DMS 273 (cell line): ENCODE data around the gene CDHR3.

Experiments
- DNase-seq: peaks from one replicate; lab custom pipeline; 2025; ENCODE audit not compliant: unreplicated experiment; lab: John Stamatoyannopoulos, UW

CDHR3 gene, protein sequence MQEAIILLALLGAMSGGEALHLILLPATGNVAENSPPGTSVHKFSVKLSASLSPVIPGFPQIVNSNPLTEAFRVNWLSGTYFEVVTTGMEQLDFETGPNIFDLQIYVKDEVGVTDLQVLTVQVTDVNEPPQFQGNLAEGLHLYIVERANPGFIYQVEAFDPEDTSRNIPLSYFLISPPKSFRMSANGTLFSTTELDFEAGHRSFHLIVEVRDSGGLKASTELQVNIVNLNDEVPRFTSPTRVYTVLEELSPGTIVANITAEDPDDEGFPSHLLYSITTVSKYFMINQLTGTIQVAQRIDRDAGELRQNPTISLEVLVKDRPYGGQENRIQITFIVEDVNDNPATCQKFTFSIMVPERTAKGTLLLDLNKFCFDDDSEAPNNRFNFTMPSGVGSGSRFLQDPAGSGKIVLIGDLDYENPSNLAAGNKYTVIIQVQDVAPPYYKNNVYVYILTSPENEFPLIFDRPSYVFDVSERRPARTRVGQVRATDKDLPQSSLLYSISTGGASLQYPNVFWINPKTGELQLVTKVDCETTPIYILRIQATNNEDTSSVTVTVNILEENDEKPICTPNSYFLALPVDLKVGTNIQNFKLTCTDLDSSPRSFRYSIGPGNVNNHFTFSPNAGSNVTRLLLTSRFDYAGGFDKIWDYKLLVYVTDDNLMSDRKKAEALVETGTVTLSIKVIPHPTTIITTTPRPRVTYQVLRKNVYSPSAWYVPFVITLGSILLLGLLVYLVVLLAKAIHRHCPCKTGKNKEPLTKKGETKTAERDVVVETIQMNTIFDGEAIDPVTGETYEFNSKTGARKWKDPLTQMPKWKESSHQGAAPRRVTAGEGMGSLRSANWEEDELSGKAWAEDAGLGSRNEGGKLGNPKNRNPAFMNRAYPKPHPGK

DNA sequence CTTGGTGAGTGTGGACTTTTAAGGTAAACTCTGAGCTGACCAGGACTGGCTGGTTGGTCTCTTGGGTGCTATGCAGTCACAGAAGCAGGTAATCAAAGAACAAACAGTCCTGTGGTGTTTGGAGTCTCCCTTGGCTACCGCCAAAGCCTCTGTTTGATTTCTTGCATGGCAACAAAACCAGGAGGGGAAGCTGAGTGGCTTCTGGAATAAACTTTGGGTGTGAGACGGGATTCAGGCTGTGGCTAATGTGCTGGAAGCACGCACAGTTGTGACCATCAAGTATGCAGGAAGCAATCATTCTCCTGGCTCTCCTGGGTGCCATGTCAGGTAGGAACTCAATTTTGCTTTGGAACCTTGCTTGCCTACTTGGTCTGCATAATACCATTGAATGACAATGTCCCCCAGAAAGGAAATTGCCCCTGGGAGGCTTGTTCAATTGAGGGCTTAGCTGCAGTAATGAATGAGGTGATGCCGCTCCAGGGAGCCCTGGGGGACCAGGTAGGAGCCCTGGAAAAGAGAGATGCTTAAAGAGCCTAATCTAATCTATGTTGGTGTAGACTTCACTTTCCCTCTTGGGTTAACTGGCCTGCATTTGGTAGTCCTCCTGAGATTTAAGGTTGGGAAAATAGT, at the start of gene CDHR3:
TSS of gene CDHR3 (plus strand) at position 227 of the 630 bp plus-strand sequence. CDS start at position 282, 55 bp downstream.
- DNase-seq: no peak

DNA sequence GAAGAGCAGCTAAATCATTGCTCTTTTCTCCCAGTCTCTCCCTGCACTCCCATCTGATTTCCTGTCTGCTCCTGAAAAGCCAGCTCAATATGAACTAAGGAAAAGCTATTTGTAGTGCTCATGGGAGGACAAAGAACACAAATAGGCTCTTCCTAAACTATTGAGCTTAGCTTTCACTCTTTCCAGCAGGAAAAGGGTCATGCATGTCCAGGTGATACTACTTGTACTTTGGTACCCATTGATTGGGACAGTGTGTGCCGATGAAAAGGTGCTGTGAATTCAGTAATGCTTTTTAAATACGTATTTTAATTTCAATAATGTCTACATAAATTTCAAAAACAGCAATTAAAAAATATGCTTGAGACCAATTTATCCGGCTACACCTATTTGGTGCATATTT, 49.1 kb upstream of the CDHR3 start:
- DNase-seq: no peak

DNA sequence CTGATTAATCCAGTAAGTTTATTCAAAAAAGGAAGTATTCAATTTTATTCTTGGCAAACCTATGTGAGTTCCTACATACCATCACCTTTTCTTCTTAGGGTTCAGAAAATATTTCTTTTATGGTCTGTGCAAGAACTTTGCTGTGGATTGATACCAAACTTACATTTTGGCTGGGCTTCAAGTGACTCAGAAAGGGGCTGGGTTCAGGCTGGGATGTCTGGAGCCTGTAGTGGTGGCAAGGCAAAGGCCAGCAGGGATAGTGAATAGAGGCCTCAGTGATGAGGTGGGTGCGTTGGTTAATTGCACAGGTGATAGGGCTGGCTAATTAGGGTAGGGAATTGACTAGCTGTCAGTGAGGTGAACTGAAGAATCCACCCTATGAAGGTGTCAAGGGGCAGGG, 46.5 kb upstream of the CDHR3 start:
- no peak for DNase-seq

DNA sequence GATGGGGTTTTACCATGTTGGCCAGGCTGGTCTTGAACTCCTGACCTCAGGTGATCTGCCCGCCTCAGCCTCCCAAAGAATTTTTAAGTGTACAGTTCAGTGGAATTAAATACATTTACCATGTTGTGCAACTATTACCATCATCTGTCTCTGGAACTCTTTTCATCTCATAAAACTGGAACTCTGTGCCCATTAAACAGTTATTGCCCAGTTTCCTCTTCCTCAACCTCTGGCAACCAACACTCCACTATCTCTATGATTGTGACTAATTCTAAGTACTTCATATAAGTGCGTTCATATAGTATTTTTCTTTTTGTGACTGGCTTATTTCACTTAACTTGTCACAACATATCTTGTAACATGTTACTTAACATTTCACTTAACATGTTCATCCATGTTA, 45.4 kb upstream of the CDHR3 start:
- no peak for DNase-seq

DNA sequence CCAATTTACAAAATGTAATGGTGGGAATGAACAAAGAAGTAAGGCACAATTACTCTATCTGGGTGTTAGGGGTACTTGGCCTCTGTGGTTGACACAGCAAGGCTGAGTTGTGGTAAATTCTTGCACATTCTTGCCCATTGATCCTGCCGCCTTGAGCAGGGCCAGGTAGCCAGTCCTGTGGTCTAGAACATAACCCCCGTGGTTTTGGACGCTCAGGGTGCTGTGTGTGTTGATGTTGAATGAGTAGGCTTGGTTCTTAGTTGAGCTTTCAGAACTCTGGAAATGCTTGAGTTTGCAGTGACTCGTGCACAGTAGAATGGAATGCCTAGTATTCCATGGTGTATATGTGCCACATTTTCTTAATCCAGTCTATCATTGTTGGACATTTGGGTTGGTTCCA, 42.3 kb upstream of the CDHR3 start:
- no peak for DNase-seq

GRCh38 chr7:105924945-105925344, 38.1 kb upstream of the CDHR3 start:
- DNase-seq: no peak

GRCh38 chr7:105926131-105926530, 36.9 kb upstream of the CDHR3 start:
- DNase-seq: no peak

DNA sequence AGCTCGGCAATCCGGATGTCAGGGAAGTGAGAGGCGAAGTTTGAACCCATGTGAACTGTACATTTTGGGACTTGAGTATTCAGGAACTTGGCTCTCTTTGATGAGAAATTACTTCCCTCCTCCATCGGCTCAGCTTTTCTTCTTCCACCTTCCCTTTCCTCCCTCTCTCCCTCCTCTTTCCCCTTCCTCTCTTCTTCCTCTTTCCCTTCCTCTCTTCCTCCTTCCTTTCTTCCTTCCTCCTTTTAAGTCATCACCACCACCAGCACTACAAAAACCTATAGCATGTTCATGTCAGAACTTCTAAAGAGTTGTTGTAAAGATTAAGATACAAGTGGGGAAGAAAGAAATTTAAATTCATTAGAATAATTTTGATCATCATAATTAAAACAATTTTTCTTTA, 31.9 kb upstream of the CDHR3 start:
- no peak for DNase-seq

- DNase-seq: peak; percentile 74
Observed at GRCh38 chr7:105932835-105933477, 30.1 kb upstream of the CDHR3 start.

- peak; percentile 79 for DNase-seq
Observed at GRCh38 chr7:105934572-105935185, 28.4 kb upstream of the CDHR3 start.

GRCh38 chr7:105935250-105935649, 27.8 kb upstream of the CDHR3 start:
- DNase-seq: no peak

GRCh38 chr7:105937411-105937810, 25.7 kb upstream of the CDHR3 start:
- DNase-seq: no peak

DNA sequence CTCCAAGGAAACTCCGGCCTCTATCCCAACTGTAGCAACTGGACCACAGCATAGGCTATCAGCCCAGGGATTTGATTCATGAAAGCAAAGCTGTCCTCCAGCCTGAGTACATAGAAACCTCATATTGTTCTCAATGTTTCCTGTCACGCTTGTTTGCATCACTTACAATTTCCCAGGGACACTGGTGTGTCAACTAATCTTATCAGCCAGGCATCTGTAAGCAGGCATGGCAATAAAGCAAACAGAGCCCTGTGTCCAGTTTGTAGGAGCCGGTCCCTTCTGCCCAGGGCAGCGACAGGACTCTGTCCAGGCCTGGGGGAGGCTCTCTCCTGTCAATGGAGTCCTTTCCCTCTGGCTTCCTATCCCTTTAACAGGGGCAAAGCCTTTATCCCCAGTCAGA, 23.0 kb upstream of the CDHR3 start:
- no peak for DNase-seq

DNA sequence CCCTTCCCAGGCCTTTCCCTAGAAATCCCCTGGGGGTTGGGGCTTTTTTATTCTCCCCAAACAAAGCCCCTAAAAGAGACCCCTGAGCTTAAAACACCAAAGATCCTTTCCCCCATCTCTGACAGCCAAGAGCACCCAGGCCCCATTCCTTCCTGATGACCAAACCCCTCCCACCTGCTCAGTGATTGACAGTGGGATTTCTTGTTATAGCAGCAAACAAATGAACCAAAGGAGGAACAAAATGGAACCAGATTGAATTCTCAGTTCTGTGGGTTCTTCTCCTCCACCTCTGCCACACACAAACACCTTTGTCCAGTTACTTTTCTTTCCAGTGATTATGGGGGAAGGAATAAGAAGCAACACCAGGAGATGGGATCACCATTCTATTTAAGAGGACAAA, 21.5 kb upstream of the CDHR3 start:
- no peak for DNase-seq

DNA sequence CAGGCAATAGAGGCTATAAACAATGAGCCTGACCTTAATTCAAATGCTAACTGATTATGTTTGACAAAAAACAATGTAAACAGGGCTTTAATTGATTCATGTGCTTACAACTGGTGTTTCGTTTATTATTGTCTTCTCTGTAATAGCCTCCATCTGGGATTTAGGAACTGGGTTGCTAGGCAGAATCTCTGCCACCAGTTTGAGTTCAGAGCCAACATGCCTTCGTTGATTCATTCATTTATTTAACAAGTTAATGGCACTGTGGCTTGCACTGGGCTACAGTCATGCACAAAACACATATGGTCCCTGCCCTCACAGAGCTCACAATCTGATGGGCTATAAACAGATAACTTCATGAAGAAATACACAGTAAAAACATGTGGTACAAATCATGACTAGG, 19.6 kb upstream of the CDHR3 start:
- peak; percentile 24 for DNase-seq

DNA sequence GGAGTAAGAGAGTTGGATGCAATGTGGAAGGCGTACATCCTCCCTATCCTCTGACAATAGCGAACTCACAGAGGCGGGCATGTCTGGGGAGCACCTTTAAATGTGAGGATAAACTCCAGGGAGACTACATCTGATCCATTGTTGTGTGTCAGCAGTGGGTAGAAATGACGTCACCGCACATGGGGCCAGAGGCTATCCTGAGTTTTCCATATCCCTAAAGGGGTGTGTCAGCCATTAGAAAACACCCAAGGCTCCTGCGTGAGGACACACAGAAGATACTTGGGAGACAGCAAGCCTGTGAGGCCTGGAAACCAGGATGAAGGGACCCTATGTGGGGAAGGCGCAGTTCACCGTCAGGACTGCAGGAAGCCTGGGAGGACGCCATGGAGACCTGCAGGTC, 17.2 kb upstream of the CDHR3 start:
- DNase-seq: no peak

DNA sequence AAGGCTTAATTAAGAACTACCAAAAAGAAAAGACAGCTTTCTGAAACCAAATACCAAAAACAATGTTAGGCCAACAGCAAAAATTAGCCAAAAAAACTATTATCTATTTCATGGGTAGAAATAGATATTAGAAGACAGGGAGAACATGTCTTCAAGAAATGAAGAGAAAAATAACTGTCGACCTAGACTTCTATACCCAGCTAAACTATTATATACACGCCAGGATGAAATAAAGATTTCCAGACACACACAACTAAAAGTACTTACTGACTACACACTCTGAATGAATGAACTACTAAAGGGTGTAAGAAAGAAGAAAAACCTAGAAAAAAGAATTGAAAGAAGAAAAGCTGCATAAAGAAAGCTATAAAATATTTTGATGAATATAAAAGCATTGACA, 11.5 kb upstream of the CDHR3 start:
- DNase-seq: no peak

GRCh38 chr7:105952917-105953595, 10.0 kb upstream of the CDHR3 start:
- no peak for DNase-seq

- no peak for DNase-seq
Observed at GRCh38 chr7:105954711-105955110, 8.4 kb upstream of the CDHR3 start.
